Caco-2 (cell line): ENCODE measurements around the gene PPM1A. TPM values are rescaled to one million over a fixed set of nuclear protein-coding genes. Genes with fewer than 3 reads are reported as not detected.

Experiments used
- BruUV-seq: library from RNA; stranded (reverse); fragments of 400-500 nt; replicated peaks from 2 replicates; lab custom pipeline; 2021; lab: Mats Ljungman, UMichigan
- CTCF ChIA-PET: fragments of 300-600 bp; sonication (Branson Sonifier 250); formaldehyde crosslinking; loops from one replicate; lab custom pipeline; 2022; ENCODE audit warnings: antibody characterized with exemption; lab: Charles Lee
- POLR2A ChIA-PET: fragments of 300-600 bp; sonication (Branson Sonifier 250); formaldehyde crosslinking; loops from one replicate; lab custom pipeline; 2022; ENCODE audit warnings: antibody characterized with exemption; lab: Charles Lee
- DNase-seq, 2 experiments: peaks; one replicate each; pipeline versions ENCODE4 v3.0.0 to v3.0.0-alpha.2; 2020 to 2022
- H3K27me3 ChIP-seq: replicated peaks from 2 replicates; pipeline ENCODE4 v1.6.0; 2011; ENCODE audit warnings: low read length; ENCODE audit not compliant: control insufficient read depth, insufficient read depth
- H3K36me3 ChIP-seq: 2 replicates; pipeline ENCODE4 v1.5.1; 2011; ENCODE audit warnings: low read length; ENCODE audit not compliant: control insufficient read depth, insufficient read depth
- H3K4me1 ChIP-seq: fragments of 250-450 bp; sonication (Bioruptor Pico); 2 replicates; pipeline ENCODE4 v1.5.1; 2020; ENCODE audit warnings: mild to moderate bottlenecking
- H3K4me3 ChIP-seq: 2 replicates; pipeline ENCODE4 v1.5.1; 2011; ENCODE audit warnings: low read depth, mild to moderate bottlenecking, control low read depth, low read length
- H3K9me3 ChIP-seq: fragments of 250-450 bp; sonication (Bioruptor Pico); 2 replicates; pipeline ENCODE4 v1.5.1; 2020; ENCODE audit warnings: mild to moderate bottlenecking, moderate library complexity
- H3K27ac Mint-ChIP-seq: one replicate; pipeline ENCODE4 v1.8.0; 2022; ENCODE audit warnings: mixed read lengths; ENCODE audit not compliant: unreplicated experiment
- H3K27me3 Mint-ChIP-seq: one replicate; pipeline ENCODE4 v1.8.0; 2022; ENCODE audit warnings: mixed read lengths; ENCODE audit not compliant: insufficient read depth, unreplicated experiment
- H3K36me3 Mint-ChIP-seq: one replicate; pipeline ENCODE4 v1.8.0; 2022; ENCODE audit warnings: mild to moderate bottlenecking, mixed read lengths; ENCODE audit not compliant: insufficient read depth, unreplicated experiment
- H3K4me1 Mint-ChIP-seq: one replicate; pipeline ENCODE4 v1.8.0; 2022; ENCODE audit warnings: low read depth, mixed read lengths; ENCODE audit not compliant: unreplicated experiment
- H3K4me3 Mint-ChIP-seq: one replicate; pipeline ENCODE4 v1.8.0; 2022; ENCODE audit warnings: mild to moderate bottlenecking, moderate library complexity, mixed read lengths; ENCODE audit not compliant: unreplicated experiment
- H3K9me3 Mint-ChIP-seq: one replicate; pipeline ENCODE4 v1.8.0; 2022; ENCODE audit warnings: mixed read lengths; ENCODE audit not compliant: unreplicated experiment
- intact Hi-C: fragments of 100-400 bp; cut with micrococcal nuclease; formaldehyde crosslinking; loops from one replicate; pipeline ENCODE4 v1.10.0; 2022; ENCODE audit not compliant: unreplicated experiment
- total RNA-seq: library from RNA; stranded (reverse); gene quantifications from 2 replicates; pipeline ENCODE4 v1.2.3, GENCODE V29; 2022
- TF ChIP-seq, protein P1 (sequence below), 2 experiments: fragments of 200-600 bp in 1 of 2; IDR thresholded peaks; 1 replicate in 1 of 2; 2 replicates in 1 of 2; pipeline versions ENCODE4 v1.5.1 to v1.8.0; 2011 to 2022; ENCODE audit warnings: antibody characterized with exemption in 1 of 2, control low read depth in 1 of 2, inconsistent platforms in 1 of 2, low read depth in 1 of 2, low read length in 1 of 2, mild to moderate bottlenecking in 1 of 2, moderate library complexity in 1 of 2; ENCODE audit not compliant: insufficient read depth in 1 of 2, severe bottlenecking in 1 of 2, unreplicated experiment in 1 of 2

Gene PPM1A
- total RNA-seq, 1 experiment from 2014 or later: 35.6 TPM

DNA sequence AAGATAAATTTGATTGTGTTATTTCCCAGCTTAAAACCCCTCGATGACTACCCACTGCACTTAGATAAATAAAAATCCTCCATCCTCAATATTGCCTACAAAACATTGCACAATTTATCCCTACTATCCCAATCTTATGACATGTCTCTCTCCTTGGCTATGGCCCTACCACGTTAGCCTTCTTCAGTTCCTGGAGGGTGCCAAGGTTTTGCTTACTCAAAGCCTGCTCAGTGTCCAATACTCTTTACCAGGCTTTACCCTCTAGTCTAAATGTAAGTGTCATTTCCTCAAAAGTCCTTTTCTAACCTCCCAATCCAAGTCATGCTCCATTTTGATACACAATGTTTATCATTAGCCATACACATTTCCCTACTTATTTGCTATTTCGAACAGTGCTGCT, 35.0 kb upstream of the PPM1A start:
- no peaks in the 10 kb centered on the region for H3K4me1 Mint-ChIP-seq
- H3K4me3 Mint-ChIP-seq: no peak overlapping the region
- no peaks in the 10 kb centered on the region for H3K9me3 Mint-ChIP-seq
- intact Hi-C loops: no loop called here
- no TSS peak for BruUV-seq
- H3K4me1 ChIP-seq: no peaks in the 10 kb centered on the region
- ChIA-PET POLR2A (no interaction called here), CTCF (no interaction called here)
- DNase-seq: no peak
- TF ChIP-seq, protein P1, sequence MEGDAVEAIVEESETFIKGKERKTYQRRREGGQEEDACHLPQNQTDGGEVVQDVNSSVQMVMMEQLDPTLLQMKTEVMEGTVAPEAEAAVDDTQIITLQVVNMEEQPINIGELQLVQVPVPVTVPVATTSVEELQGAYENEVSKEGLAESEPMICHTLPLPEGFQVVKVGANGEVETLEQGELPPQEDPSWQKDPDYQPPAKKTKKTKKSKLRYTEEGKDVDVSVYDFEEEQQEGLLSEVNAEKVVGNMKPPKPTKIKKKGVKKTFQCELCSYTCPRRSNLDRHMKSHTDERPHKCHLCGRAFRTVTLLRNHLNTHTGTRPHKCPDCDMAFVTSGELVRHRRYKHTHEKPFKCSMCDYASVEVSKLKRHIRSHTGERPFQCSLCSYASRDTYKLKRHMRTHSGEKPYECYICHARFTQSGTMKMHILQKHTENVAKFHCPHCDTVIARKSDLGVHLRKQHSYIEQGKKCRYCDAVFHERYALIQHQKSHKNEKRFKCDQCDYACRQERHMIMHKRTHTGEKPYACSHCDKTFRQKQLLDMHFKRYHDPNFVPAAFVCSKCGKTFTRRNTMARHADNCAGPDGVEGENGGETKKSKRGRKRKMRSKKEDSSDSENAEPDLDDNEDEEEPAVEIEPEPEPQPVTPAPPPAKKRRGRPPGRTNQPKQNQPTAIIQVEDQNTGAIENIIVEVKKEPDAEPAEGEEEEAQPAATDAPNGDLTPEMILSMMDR (IDR thresholded peaks at IDR 0.05; ENCODE audit: insufficient read depth in 1 of 2, low read depth in 1 of 2, low read length in 1 of 2, severe bottlenecking in 1 of 2, unreplicated experiment in 1 of 2): no peak
- no peak overlapping the region for H3K27ac Mint-ChIP-seq
- no peak overlapping the region for H3K4me3 ChIP-seq
- no peaks in the 10 kb centered on the region for H3K36me3 Mint-ChIP-seq
- H3K9me3 ChIP-seq: no peaks in the 10 kb centered on the region
- no peaks in the 10 kb centered on the region for H3K27me3 ChIP-seq
- H3K36me3 ChIP-seq: no peaks in the 10 kb centered on the region
- peaks cover 7% of the 10 kb centered on the region for H3K27me3 Mint-ChIP-seq

DNA sequence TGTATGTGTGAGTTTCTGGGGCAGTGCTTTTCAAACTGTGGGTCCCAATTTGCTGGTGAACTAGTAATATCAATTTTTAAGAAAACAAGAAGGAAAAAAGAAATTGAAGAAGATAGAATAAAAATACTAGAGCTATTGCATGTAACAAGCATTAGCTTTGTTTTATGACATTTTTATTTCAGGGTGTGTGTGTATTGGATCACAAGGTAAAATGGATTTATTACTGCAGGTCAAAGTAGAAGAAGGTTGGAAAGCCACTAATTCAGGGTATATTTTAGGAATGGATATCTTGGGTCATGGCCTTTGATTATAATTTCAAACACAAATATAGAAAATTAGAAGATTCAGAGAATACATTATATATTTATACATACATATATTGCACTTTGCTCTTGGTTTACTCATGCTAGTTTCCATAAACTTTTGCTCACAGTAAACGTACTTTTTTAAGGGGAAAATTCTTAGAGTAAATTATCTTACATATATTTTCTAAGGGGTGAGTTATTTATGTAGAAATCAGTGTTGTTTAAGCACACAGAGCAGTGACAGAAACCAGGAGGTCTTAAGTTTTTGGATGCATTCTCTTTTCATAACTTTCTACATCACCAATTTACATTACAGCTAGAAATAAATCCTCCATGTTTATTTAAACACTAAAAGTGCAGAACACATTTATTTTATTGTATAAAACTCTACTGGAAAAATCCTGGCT, 34.5 kb upstream of the PPM1A start:
- no peak for DNase-seq
- Mint-ChIP-seq H3K36me3 (no peaks in the 10 kb centered on the region), H3K27me3 (peaks cover under 1% of the 10 kb centered on the region), H3K27ac (no peak overlapping the region), H3K4me1 (no peaks in the 10 kb centered on the region), H3K9me3 (no peaks in the 10 kb centered on the region), H3K4me3 (no peak overlapping the region)
- POLR2A ChIA-PET: no interaction called here
- no peak overlapping the region for H3K4me3 ChIP-seq
- H3K9me3 ChIP-seq: no peaks in the 10 kb centered on the region
- TF ChIP-seq, protein P1 (IDR thresholded peaks at IDR 0.05; ENCODE audit: insufficient read depth in 1 of 2, low read depth in 1 of 2, low read length in 1 of 2, severe bottlenecking in 1 of 2, unreplicated experiment in 1 of 2): no peak
- H3K4me1 ChIP-seq: no peaks in the 10 kb centered on the region
- no peaks in the 10 kb centered on the region for H3K27me3 ChIP-seq
- intact Hi-C loops: no loop called here
- BruUV-seq: no TSS peak
- no peaks in the 10 kb centered on the region for H3K36me3 ChIP-seq
- CTCF ChIA-PET: no interaction called here

GRCh38 chr14:60215127-60215444, 33.9 kb upstream of the PPM1A start:
- no TSS peak for BruUV-seq
- H3K36me3 ChIP-seq: no peaks in the 10 kb centered on the region
- no peaks in the 10 kb centered on the region for H3K36me3 Mint-ChIP-seq
- no peak overlapping the region for H3K4me3 Mint-ChIP-seq
- intact Hi-C loops: no loop called here
- TF ChIP-seq, protein P1 (IDR thresholded peaks at IDR 0.05; ENCODE audit: insufficient read depth in 1 of 2, low read depth in 1 of 2, low read length in 1 of 2, severe bottlenecking in 1 of 2, unreplicated experiment in 1 of 2): no peak
- DNase-seq: no peak
- CTCF ChIA-PET: no interaction called here
- H3K4me1 Mint-ChIP-seq: no peaks in the 10 kb centered on the region
- no peaks in the 10 kb centered on the region for H3K4me1 ChIP-seq
- H3K4me3 ChIP-seq: no peak overlapping the region
- H3K27me3 ChIP-seq: no peaks in the 10 kb centered on the region
- no peaks in the 10 kb centered on the region for H3K9me3 Mint-ChIP-seq
- H3K27ac Mint-ChIP-seq: no peak overlapping the region
- POLR2A ChIA-PET: no interaction called here
- H3K9me3 ChIP-seq: no peaks in the 10 kb centered on the region
- no peaks in the 10 kb centered on the region for H3K27me3 Mint-ChIP-seq
